ENCODE measurements around the gene AURKAIP1.

The AURKAIP1 gene

GRCh38 chr1:1351511-1352427 lies 23.2 kb downstream of the AURKAIP1 start:
- TF ChIP-seq BACH2 (CRISPR knock-in tag; IDR thresholded peaks at IDR 0.05; ENCODE audit: borderline replicate concordance) (no peak), TSHZ2 (CRISPR knock-in tag; IDR thresholded peaks at IDR 0.05) (no peak), ISL1 (CRISPR knock-in tag; IDR thresholded peaks at IDR 0.05) (no peak), SNAI2 (CRISPR knock-in tag; IDR thresholded peaks at IDR 0.05) (no peak), POU6F1 (CRISPR knock-in tag; IDR thresholded peaks at IDR 0.05; ENCODE audit: borderline replicate concordance, low read depth) (no peak), OSR1 (CRISPR knock-in tag; IDR thresholded peaks at IDR 0.05) (no peak), ZNF70 (CRISPR knock-in tag; IDR thresholded peaks at IDR 0.05) (no peak), ZFP30 (CRISPR knock-in tag; IDR thresholded peaks at IDR 0.05) (no peak), PPARA (CRISPR knock-in tag; IDR thresholded peaks at IDR 0.05; ENCODE audit: borderline replicate concordance) (no peak), ZFP3 (CRISPR knock-in tag; IDR thresholded peaks at IDR 0.05) (no peak)
- TF ChIP-seq, protein P1, sequence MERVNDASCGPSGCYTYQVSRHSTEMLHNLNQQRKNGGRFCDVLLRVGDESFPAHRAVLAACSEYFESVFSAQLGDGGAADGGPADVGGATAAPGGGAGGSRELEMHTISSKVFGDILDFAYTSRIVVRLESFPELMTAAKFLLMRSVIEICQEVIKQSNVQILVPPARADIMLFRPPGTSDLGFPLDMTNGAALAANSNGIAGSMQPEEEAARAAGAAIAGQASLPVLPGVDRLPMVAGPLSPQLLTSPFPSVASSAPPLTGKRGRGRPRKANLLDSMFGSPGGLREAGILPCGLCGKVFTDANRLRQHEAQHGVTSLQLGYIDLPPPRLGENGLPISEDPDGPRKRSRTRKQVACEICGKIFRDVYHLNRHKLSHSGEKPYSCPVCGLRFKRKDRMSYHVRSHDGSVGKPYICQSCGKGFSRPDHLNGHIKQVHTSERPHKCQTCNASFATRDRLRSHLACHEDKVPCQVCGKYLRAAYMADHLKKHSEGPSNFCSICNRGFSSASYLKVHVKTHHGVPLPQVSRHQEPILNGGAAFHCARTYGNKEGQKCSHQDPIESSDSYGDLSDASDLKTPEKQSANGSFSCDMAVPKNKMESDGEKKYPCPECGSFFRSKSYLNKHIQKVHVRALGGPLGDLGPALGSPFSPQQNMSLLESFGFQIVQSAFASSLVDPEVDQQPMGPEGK (CRISPR knock-in tag; IDR thresholded peaks at IDR 0.05; ENCODE audit: borderline replicate concordance), result no peak
- TF ChIP-seq, protein P2, sequence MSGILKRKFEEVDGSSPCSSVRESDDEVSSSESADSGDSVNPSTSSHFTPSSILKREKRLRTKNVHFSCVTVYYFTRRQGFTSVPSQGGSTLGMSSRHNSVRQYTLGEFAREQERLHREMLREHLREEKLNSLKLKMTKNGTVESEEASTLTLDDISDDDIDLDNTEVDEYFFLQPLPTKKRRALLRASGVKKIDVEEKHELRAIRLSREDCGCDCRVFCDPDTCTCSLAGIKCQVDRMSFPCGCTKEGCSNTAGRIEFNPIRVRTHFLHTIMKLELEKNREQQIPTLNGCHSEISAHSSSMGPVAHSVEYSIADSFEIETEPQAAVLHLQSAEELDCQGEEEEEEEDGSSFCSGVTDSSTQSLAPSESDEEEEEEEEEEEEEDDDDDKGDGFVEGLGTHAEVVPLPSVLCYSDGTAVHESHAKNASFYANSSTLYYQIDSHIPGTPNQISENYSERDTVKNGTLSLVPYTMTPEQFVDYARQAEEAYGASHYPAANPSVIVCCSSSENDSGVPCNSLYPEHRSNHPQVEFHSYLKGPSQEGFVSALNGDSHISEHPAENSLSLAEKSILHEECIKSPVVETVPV (CRISPR knock-in tag; IDR thresholded peaks at IDR 0.05), result no peak
- TF ChIP-seq, protein P3, sequence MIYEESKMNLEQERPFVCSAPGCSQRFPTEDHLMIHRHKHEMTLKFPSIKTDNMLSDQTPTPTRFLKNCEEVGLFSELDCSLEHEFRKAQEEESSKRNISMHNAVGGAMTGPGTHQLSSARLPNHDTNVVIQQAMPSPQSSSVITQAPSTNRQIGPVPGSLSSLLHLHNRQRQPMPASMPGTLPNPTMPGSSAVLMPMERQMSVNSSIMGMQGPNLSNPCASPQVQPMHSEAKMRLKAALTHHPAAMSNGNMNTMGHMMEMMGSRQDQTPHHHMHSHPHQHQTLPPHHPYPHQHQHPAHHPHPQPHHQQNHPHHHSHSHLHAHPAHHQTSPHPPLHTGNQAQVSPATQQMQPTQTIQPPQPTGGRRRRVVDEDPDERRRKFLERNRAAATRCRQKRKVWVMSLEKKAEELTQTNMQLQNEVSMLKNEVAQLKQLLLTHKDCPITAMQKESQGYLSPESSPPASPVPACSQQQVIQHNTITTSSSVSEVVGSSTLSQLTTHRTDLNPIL (CRISPR knock-in tag; IDR thresholded peaks at IDR 0.05; ENCODE audit: low read depth), result no peak
- ATAC-seq, result no peak

DNA sequence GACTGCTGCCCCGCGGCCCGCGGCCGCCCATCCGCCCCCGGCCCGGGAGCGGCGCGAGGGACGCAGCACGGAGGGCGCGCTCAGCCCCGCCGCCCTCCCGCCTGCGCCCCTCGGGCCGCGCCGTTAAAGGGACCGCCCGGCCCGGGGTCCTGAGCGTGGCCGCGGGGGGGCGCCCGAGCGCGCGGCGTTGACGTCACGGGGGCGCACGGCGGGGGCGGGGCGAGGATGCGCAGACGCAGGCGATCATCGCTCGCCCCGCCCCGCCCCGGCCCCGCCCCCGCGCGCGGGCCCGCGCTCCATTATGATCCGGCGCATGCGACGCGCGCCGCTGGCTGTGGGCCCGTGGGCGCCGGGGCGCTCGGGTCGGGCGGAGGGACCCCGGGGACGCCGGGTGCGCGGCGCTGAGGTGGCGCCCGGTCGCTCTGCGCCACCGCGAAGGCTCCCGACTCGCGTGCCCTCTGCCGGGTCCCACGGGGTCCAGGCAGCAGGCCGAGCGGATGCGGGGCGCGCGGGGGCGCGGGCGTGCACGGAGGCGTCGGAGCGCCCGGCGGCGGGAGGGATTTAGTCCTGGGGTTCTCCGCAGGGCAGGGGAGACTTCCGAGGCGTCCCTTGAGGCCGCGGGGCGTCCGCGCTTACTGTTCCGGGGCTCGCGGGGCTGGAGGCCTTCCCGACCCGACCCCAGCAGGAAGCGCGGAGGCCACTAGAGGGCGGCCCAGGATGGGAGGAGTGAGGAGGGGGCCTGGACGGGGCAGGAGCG lies 25.6 kb downstream of the AURKAIP1 start, which contains the start of gene DVL1:
TSS of gene DVL1 (minus strand) at position 163 of the 757 bp plus-strand sequence. CDS start 353 bp downstream, outside the sequence.
- peak; percentile 37 for ATAC-seq
- no peak for TF ChIP-seq TCF4 (CRISPR knock-in tag; IDR thresholded peaks at IDR 0.05; ENCODE audit: borderline replicate concordance)
- TF ChIP-seq ZC3H10 (CRISPR knock-in tag; IDR thresholded peaks at IDR 0.05), result no peak
- TF ChIP-seq, protein P1 (CRISPR knock-in tag; IDR thresholded peaks at IDR 0.05; ENCODE audit: borderline replicate concordance), result no peak
- no peak for TF ChIP-seq BACH2 (CRISPR knock-in tag; IDR thresholded peaks at IDR 0.05; ENCODE audit: borderline replicate concordance)
- no peak for TF ChIP-seq ZNF8 (CRISPR knock-in tag; IDR thresholded peaks at IDR 0.05)
- no peak for TF ChIP-seq ZNF565 (CRISPR knock-in tag; conservative IDR thresholded peaks at IDR 0.05; ENCODE audit: low read depth)
- no peak for TF ChIP-seq POU6F1 (CRISPR knock-in tag; IDR thresholded peaks at IDR 0.05; ENCODE audit: borderline replicate concordance, low read depth)
- TF ChIP-seq RARB (CRISPR knock-in tag; IDR thresholded peaks at IDR 0.05), result no peak
- TF ChIP-seq CSDC2 (CRISPR knock-in tag; IDR thresholded peaks at IDR 0.05), result no peak
- no peak for TF ChIP-seq ZFP30 (CRISPR knock-in tag; IDR thresholded peaks at IDR 0.05)
- no peak for TF ChIP-seq TOX (CRISPR knock-in tag; IDR thresholded peaks at IDR 0.05; ENCODE audit: borderline replicate concordance)
- no peak for TF ChIP-seq OSR1 (CRISPR knock-in tag; IDR thresholded peaks at IDR 0.05)
- TF ChIP-seq ZFP3 (CRISPR knock-in tag; IDR thresholded peaks at IDR 0.05), result no peak

All from SK-N-SH treated with all-trans-retinoic acid at 6 μM for 48 hours (cell line).